Hematopoietic multipotent progenitor cell treated with erythropoietin and hydrocortisone succinate and interleukin-3 and kit ligand, for 15 days (in vitro differentiated cells): Measurements from ENCODE around the gene CREB5.
"Not testable (repeated sequence)": the region's sequence is repeated elsewhere in the genome, so short reads cannot be mapped to it uniquely, and the experiment has no call there.

ENCODE experiments used
- DNase-seq: peaks from one replicate; pipeline ENCODE4 v3.0.0-alpha.2; 2015; ENCODE audit warnings: low spot score

CREB5 gene

GRCh38 chr7:28611399-28611897 is 199.1 kb downstream of the CREB5 start:
- not testable (repeated sequence) for DNase-seq

GRCh38 chr7:28613262-28613661 is 200.9 kb downstream of the CREB5 start:
- no peak for DNase-seq

GRCh38 chr7:28615091-28615490 is 202.8 kb downstream of the CREB5 start:
- DNase-seq, result no peak

GRCh38 chr7:28617308-28617880 is 205.1 kb downstream of the CREB5 start:
- DNase-seq, result no peak

- no peak for DNase-seq
Observed at GRCh38 chr7:28618383-28618782, 206.1 kb downstream of the CREB5 start.

GRCh38 chr7:28619256-28619655 is 206.9 kb downstream of the CREB5 start:
- no peak for DNase-seq

- no peak for DNase-seq
Observed at GRCh38 chr7:28621369-28621841, 209.1 kb downstream of the CREB5 start.

GRCh38 chr7:28623105-28623730 is 210.9 kb downstream of the CREB5 start:
- DNase-seq, result no peak

- DNase-seq, result no peak
Observed at GRCh38 chr7:28623863-28624262, 211.5 kb downstream of the CREB5 start.

GRCh38 chr7:28625432-28625831 is 213.1 kb downstream of the CREB5 start:
- no peak for DNase-seq

GRCh38 chr7:28626221-28626620 is 213.9 kb downstream of the CREB5 start:
- no peak for DNase-seq

- peak; percentile 41 for DNase-seq
Observed at GRCh38 chr7:28626624-28627262, 214.4 kb downstream of the CREB5 start.

- no peak for DNase-seq
Observed at GRCh38 chr7:28627263-28627653, 214.9 kb downstream of the CREB5 start.

GRCh38 chr7:28627896-28628295 is 215.6 kb downstream of the CREB5 start:
- DNase-seq, result no peak

- DNase-seq, result no peak
Observed at GRCh38 chr7:28629216-28629842, 217.0 kb downstream of the CREB5 start.

GRCh38 chr7:28630350-28630749 is 218.0 kb downstream of the CREB5 start:
- DNase-seq, result no peak

- DNase-seq, result no peak
Observed at GRCh38 chr7:28631995-28632394, 219.7 kb downstream of the CREB5 start.

GRCh38 chr7:28638914-28639313 is 226.6 kb downstream of the CREB5 start:
- no peak for DNase-seq

- no peak for DNase-seq
Observed at GRCh38 chr7:28640001-28640400, 227.7 kb downstream of the CREB5 start.

- DNase-seq, result no peak
Observed at GRCh38 chr7:28641752-28642545, 229.6 kb downstream of the CREB5 start.

GRCh38 chr7:28643188-28643569 is 230.9 kb downstream of the CREB5 start:
- DNase-seq, result no peak
